Astrocyte of the hippocampus (primary cell): ENCODE results near the gene CAST.

Source experiments
- DNase-seq: peaks from one replicate; pipeline ENCODE4 v3.0.0; 2011; ENCODE audit warnings: low read depth, low spot score

CAST gene

GRCh38 chr5:96745025-96745424 lies 82.8 kb downstream of the CAST start:
- no peak for DNase-seq

DNA sequence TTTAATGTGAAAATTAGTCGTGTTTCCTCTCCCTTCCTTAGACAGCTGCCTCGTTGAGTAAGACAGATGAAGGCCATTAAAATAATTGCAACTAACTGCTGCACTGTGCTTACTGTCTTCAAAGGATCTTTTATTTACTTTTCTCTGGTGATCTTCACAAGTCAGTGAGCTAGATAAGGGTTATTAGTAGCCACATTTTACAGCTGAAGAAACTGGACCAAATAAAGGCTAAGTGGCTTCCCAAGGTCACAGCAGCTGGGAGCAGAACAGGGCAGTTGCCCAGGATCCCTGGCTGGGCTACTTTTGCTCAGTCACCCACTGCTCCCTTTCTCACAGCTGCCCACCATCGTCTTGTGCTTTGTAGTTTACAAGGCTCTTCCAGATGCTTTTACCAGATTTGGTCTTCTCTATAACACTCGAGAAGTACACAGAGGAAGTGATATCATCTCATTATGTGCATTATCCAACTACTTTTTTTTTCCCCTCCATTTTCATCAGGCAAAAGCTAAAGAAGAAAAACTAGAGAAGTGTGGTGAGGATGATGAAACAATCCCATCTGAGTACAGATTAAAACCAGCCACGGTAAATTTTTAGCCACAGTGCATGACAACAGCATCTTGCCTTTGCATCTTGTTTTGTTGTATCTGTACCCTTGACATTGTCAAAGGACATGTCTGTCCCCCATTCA lies 83.8 kb downstream of the CAST start:
- peak; percentile 44 for DNase-seq

GRCh38 chr5:96747720-96748119 lies 85.5 kb downstream of the CAST start:
- no peak for DNase-seq

- DNase-seq: no peak
Observed at GRCh38 chr5:96750110-96750822, 88.1 kb downstream of the CAST start.

- no peak for DNase-seq
Observed at GRCh38 chr5:96751203-96752169, 89.3 kb downstream of the CAST start.

DNA sequence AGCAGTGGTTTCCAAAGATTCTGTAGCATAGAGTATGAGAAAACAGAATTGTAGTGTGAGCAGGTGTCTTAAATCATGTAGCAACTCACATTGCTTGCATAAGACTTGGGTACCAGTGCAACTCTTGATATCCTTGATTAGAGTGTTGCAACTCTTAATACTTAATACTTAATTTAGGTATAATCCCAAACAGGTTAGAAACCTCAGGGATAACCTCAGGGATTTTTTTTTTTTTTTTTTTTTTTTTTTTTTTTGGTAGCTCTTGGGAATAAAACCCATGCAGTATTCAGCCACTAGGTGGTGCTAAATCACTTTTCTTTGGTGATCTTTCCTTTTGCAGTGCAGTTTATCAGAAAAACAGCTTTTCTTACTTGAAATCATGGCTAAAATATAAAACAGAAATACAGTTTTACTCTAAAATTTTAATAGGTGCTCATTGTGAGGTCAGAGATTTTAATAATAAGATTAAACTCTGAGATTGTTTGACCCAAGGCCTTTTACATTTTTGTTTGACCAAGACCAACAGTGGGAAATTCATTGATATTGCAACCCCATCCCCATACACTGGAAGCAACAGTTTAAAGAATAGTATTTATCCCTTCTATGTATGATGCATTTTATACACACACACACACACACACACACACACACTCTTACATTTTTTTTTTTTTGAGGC lies 90.3 kb downstream of the CAST start:
- DNase-seq: peak; percentile 76

DNA sequence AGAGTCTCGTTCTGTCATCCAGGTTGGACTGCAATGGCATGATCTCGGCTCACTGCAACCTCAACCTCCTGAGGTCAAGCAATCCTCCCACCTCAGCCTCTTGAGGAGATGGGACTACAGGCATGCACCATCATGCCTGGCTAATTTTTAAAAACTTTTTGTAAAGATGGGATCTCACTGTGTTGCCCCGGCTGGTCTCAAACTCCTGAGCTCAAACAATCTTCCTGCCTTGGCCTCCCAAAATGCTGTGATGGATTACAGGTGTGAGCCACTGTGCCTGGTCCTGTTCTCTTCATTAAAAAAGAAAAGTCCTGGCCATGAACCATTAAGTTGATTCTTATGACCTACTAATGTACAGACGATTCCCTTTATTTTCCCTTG lies 90.8 kb downstream of the CAST start:
- DNase-seq: no peak

DNA sequence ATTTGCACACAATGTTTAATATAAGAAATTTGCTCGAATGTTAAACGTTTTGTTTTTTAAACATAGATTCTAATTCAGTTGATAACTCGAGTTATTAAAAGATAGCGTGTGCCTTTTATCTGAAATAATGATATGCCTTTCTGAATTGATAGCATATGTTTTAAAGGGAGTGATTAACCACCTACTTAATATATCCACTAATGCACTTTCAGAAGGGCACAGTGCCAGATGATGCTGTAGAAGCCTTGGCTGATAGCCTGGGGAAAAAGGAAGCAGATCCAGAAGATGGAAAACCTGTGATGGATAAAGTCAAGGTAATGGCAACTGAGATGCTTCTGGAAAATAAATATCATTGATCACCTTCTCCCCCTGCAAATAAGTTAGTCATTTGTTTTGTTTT lies 91.7 kb downstream of the CAST start:
- DNase-seq: no peak

DNA sequence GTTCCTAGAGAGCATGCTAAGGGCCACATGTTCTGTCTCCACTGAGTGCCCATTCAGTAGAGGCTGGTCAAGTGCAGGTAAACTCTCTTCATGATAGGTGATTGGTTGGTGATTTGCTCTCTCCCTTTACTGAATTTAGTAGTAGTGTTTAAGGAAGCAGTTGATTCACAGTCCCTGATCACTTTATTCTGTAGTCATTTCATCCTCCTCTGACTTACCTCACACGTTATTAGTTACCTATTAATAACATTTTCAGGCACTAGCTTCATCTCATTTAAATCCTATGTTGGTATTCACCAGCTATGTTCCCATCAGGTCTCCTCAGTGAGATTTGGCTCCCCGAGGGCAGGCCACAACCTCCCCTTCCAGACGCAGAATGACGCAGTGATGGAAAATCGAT lies 93.7 kb downstream of the CAST start:
- no peak for DNase-seq

DNA sequence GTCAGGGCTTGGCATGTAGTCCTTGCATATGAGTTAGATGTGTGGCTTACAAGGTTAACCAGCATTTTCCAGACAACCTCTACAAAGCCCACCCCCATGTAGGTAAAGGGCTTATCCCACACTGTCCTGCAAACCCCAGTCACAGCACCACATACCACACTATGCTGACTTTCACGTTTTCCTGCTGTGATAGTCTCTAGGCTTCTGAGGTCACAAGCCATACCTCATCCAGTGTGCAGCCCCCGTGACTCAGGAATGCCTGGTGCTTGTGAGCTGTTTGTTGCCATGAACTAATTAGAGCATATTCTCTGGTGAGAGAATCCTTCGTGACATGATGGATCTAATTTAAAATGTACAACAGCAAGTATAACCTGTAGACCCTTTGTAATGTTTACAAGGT lies 94.8 kb downstream of the CAST start:
- DNase-seq: peak; percentile 26

DNA sequence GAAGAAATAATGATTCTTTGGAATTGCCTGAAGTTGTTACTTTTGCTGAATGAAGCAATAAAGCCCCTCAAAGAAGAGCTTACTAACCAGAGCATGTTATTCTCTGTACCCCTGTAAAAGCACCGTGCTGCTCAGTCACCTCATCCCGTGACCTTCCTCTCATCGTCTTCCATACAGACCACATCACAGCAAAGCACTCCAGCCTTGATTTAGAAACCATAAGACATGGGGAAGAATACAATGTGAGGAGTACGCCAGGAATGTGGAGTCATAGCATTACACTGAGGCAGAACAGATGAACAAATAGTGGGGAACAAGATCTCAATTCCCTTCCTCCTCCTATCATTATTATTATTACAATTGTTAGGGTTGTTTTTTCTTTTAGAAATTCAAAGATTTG lies 96.4 kb downstream of the CAST start:
- DNase-seq: peak; percentile 63

GRCh38 chr5:96761618-96762017 lies 99.4 kb downstream of the CAST start:
- no peak for DNase-seq

DNA sequence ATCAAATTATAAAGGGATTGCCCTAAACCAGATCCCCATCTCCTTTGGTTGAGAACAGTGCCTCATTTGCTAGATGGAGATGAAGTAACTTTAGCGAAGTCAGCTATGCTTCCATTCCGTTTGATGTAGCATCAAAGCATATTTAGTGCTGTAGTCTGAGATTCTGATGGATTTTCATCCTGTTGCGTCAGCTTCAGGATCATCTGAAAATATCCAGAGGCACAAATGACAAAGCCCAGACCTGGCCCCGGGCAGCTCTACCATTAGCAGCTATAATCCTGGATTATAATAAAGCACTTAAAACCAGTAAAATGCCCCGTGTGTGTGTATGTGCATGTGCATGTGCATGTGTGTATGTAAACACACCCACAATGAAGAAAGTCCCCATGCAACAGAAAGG lies 100.8 kb downstream of the CAST start:
- no peak for DNase-seq

GRCh38 chr5:96765043-96765442 lies 102.9 kb downstream of the CAST start:
- no peak for DNase-seq

DNA sequence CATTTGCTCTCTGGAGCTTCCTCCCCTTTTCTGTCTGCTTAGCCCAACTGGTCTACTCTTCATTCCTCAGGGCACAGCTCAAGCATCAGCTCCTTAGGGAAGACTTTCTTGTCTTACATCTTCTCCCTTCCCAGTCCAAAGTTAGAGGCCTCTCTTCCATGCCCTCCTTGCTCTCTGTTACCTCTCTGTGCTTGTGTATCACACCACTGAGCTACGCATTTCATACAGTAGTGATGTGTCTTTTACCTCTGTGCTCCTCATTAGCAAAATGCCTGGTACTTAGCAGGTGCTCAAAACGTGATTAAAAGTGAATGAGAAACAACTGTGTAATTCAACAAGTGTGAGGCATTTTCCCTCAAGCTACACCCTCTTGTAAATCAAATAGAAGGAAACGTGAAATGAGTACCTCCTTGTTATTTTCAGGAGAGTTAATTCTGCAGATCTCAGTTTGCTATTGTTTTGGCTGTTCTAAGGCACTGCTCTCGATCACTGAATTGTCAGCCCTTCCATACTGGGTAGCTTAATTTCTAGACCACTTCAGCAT lies 106.6 kb downstream of the CAST start:
- no peak for DNase-seq

- DNase-seq: no peak
Observed at GRCh38 chr5:96771395-96771794, 109.2 kb downstream of the CAST start.

DNA sequence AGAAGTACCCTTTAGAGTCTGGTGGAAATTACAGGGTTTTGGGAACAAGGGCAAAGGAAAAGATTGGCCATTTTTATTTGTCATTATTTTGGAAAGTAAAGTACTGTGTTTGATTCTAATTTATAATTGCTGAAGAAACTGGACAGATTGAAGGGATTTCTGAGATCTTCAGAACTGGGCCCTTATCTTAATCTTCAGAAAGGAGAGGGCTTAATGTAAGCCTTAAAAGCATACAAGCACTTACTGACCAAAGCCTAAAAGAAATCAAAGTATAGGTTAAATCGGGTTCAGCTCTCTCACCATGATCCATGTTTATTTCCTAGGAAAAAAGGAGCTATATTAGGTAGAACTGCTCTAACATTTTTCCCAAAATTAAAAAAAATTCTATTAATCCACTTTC lies 109.9 kb downstream of the CAST start:
- no peak for DNase-seq

GRCh38 chr5:96772542-96772941 lies 110.4 kb downstream of the CAST start:
- no peak for DNase-seq

- no peak for DNase-seq
Observed at GRCh38 chr5:96775050-96775449, 112.9 kb downstream of the CAST start.

GRCh38 chr5:96775689-96776088 lies 113.5 kb downstream of the CAST start:
- no peak for DNase-seq

DNA sequence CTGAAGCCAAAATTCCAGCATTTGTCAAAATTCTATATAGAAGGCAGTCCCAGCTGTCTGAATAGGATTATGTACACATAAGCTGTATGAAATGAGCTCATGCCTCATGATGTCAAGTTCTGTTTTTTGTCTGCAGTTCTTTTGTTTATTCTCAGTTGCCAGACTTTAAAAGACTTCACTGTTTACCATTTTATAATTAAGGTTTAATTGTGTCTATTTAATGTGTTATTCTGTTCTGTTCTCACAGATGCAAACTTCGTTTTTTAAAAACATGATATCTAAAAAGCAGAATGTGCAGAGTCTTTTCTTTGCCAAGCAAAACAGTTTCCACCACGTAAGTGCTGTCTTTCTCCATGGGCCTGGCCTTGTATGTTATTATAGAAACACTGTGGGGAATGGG lies 114.4 kb downstream of the CAST start:
- DNase-seq: no peak

GRCh38 chr5:96778409-96778808 lies 116.2 kb downstream of the CAST start:
- DNase-seq: no peak
